IPS DF 4.7 (cell line): Measurements from ENCODE around the gene TBX18.

Experiments
- DNase-seq: peaks from one replicate; pipeline ENCODE4 v3.0.0-alpha.2; 2013; ENCODE audit warnings: low spot score; ENCODE audit errors: extremely low read depth

The TBX18 gene

DNA sequence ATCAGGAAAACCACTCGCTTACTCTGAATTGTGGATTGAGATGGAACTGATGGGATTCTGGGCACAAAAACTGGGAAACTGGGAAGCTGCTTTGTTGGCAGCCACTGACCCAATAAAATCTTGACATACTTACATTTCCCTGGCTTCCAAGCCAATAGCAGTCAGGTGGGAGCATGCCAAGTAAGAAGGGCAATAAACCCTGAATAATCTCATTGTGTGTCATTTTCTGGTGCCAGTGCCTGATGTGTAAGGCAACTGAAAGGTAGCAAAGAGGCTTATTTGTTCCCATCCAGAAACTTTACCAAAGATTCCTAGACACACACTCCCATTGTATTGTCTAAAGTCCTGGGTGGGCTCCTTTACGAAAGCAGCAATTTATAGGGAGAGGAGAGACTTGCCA is 93.2 kb downstream of the TBX18 start:
- DNase-seq, result no peak

DNA sequence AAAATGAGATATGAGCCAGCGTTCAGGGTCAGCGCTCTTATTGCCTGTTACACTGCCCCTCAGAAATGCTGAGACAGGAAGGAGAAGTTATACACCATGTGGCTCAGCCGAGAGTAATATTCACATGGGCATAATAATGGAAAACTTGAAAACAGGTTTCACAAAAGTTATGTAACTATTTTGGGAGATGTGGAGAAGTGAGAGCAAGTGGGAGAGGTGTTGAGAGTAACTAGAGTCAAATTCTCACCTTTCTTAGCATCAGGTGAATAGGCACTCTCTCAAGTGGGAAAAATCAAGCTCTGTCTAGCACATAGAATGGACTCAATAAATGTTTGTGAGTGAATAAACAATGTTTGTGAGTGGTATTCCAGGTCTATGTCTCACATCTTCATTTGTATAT is 94.5 kb downstream of the TBX18 start:
- DNase-seq, result no peak

DNA sequence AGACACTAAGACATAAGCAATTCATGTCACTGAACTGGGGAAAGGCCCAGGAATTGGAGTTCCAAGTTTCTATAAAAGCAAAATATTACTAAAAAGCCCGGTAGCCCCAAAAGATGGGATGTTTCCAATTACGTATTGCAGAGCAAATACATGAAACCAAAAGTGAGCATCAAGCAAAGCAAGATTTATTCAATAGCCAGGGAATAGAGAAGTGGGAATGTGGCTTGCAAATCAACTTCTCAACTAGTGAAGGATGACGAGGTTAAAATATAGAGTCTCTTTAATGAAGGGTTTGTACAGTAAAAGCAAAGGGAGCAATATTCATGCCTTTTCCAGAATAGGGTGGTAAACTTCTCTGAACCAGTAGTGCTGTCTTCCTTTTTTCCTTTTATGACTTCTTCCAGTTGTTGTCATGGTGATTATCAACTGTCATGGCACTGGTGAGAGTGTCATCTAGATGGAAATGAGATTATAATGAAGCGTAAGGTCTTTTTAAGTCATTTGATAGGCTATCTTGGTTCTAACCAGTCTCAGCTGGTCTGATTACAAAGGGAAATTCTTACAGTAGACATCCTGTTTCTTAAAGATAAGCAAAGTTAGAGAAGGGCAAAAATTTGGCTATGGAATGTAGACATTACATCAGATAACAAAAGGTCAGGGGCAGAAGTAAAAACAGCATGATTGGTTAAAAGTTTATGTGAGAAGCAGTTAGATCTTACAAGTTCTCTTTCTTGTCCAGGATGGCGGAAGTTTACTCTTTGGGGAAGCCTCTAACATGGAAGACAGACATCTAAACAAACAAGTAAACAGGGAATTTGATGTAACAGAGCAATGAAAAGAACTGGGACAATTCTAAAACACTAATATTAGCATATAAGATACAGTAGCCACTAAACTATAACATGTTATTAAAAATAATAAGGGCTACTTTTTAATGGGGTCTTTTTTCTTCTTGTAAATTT is 96.9 kb downstream of the TBX18 start:
- no peak for DNase-seq

DNA sequence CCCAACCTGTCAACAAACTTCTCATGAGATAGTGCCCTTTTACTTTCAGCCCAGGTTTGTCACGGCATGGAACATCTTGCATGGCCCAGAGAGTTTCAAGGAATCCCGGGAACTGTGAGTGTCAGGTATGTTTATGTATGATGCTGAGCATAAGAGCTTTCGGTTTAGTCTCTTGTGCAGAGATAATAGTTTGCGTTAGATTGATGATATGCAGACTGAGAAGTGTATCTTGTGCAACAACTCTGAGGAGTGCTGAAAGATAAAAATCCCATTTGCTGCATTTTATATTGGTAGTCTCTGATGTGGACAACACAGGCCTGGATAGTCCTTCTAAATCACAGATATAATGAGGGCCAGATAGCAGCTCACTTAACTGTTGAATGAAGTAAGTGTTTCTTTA is 99.0 kb downstream of the TBX18 start:
- DNase-seq, result no peak

DNA sequence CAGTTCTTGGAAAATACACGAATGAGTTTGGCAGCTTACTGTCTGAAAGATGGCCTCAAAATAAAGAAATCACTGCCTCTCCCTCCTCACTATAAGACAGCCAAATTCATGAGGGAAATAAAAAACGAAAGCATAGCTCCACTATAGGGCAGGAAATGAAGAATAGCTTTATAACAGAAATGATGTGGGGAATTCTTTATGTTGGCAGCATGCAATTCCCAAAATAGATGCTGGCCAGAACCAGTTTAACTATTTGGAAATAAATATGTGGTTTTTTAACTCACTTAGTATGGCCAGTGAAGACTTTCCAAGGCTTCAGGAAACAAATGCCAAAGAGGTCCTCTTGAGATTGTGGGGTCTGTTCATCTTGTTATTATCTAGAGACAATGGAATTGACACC is 100.5 kb downstream of the TBX18 start:
- no peak for DNase-seq

DNA sequence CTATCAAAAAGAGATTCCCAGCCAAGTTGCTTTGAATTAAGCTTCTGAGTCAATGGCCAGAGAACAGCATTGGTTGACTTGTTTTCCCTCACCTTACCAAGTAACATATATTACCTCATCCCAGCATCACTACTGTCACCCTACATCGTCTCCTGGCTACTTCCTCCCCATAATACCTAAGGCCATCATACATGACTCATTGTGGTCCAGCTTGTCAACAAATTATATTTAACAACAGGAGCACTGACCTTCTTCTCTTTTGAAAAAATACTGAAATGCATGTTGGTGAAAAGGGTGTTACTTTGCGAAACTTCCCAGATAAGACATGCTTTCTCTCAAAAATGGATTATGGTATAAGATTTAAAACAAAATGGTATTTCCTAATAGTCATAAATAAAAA is 106.9 kb downstream of the TBX18 start:
- no peak for DNase-seq

DNA sequence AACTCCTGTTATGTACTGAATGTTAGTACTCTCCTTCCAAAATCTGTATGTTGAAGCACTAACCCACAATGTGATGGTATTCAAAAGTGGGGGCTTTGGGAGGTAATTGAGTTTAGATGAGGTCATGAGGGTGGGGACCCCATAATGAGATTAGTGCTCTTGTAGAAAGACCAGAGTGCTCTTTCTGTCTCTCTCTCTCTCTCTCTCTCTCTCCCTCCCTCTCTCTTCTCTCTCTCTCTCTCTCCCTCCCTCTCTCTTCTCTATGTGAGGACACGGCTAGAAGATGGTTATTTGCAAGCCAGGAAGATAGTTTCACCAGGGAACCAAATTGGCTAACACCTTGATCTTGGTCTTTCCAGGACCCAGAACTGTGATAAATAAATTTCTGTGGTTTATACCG is 107.4 kb downstream of the TBX18 start:
- DNase-seq, result no peak

DNA sequence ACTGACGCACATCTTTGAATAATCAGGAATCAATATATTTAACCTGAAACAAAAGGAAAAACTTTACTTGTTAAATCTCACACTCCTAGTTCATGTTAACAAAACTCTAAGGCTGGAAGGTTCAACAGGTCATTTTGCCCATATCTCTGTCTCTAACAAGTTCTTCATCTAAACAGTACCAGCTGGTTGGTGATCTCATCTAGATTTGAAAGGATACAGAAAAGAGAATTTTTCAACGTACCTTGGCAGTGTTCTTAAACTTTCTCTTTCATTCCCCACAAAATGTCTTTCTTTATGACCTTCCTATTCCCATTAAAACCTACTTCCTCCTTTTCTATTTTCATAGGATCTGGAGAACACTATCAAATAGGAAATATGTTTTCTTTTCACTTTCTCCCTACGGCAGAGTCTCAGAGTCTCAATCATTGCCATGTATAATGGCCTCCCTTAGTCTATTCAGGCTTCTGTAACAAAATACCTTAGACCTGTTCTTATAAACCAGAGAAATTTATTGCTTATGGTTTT is 111.3 kb downstream of the TBX18 start:
- no peak for DNase-seq

DNA sequence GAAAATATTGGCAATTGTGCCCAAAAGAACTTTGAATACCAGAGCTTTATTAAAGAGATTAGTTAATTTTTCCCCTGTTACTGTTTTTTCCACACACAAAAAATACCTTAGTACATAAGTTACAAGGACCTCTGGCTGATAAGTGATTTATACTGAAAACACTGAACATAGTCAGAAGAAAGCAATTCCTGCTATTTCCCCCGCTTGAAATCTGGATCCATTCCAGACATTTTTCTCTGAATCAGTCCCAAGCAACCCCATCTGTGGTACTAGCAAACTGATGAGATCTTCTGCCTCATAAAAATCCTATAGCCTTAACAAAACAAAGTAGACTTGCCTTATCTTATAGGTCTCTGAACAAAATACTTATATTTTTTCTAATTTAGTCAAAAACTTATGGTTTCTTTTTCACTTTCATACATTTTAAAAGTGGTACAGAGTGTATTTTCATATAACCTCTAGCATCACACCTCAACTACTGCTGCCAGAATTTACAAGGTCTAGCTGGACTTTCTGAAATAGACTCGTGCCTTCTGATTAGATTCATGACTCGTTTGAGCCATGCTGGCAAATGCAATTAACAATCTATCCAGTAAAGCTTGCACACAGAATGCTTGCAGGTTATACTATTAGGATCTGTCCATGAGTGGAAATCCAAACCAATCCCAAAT is 111.9 kb downstream of the TBX18 start:
- no peak for DNase-seq

DNA sequence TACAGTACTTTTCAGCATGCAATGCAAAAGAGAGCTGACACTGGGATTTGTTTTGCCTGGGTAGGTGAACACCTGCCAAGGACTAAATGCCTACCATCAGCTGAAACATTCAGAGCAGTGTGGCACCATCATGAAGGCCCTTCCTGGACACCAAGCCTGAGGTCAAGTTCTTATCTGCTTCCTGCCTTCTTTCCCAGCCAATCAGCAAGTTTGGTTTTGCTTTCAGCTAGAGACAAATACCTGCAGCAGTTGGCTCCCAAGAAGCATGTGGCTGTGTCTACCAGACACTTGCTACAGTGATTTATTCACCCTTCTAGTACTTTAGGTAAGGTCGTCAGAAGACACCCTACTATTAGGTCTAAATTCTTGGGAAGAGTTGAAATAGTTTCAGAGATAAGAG is 112.8 kb downstream of the TBX18 start:
- DNase-seq, result no peak

DNA sequence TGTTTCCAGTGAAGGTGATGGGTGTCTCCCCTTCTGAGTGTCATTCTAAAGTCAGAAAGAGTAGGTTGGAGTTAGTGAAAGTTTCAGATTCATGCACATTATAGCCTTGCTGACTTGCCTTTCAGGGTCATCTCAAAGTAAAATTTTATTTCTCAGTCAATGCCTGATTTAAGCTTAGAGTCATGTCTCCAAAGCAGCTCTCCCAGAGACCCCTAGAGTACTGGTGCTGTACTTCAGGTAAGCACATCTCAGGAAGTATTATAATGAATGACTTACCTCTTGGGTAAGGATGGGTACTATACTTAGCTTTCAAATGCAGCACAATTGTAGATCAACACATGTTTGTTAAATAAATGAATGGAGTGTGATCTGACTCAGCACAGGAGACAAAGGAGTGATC is 116.0 kb downstream of the TBX18 start:
- DNase-seq, result no peak

DNA sequence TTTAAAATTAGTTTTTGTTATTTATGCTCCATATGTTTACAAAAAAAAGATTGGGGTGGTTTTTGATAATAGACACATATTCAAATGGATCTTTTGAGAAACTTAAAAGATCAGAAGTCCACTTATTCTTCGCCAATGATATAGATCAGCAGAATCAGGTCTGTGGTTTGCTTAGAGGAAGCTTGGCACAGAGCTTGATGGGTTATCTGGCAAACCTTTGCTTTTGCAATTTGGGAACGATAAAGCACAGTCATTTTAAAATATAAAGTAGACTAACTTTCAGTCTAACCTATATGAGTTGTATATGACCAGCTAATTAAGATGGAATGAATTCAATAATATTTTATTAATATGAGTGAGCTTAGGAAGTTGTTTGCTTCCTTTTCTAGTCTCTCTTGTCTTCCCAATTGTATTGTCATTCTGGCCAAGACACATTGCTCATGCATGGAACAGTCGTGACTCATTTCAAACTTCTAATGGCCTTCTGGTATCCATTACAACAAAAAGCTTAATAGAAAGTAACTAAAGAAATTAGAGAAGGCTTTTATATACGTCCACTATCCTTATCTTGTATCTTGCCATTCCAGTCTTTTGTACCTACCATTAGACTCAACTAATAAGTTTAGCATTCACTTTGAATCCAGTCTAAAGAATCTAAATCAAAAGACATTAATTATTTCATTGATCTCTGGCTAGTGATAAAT is 118.7 kb downstream of the TBX18 start:
- no peak for DNase-seq

DNA sequence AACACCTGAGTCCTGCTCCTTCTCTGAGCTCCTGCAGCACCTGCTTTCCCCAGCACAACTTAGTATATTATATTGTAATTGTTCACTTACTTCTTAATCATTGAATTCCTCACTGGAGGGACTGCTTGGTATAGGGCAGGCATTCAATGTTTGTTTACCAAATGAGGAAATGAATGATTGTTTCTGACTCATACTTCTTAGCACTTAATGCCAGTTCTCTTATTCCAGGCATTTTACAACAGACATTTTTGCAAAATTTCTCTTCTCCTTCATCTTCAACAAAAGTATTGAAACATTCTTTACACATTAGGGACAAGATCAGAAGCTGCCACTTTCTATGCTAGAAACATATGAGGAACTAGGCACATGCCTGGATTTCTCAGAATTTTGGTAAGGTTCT is 119.4 kb downstream of the TBX18 start:
- DNase-seq, result no peak

DNA sequence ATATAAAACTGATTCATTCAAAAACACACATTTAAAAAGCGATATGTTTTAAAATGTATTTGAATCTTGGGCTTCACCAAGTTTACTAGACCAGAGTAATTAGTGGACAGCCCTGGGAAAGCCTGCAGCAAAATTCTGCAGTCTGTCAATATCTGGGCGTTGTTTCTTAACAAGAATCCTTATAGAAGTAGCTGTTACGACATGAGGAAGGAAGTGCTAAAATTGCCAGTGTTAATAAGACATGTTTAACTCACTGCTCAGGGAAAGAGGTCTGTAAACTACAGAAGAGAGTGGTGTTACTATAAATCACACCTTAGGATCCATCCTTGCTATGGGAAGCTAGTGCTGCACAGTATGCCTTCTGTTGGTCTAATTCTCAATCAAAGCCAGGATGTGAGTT is 120.6 kb downstream of the TBX18 start:
- no peak for DNase-seq

DNA sequence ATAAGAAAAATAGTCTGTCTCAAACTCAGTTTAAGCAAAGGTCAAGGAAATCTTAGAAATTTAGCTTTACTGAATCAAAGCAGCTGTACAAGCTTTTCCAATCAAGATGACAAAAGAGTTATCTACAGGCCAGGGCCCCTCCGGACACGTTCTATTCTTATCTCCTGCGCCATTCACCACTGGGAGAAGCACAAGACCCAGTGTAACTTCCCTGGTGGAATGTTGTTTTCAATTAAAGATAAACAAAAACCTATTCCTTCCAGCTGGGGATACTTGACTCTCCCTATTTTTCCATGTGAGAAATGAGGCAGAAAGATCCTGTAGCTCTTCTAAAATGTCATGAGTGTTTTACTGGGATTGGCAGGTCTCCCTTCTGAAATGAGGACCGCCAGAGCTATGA is 123.3 kb downstream of the TBX18 start:
- DNase-seq, result no peak

DNA sequence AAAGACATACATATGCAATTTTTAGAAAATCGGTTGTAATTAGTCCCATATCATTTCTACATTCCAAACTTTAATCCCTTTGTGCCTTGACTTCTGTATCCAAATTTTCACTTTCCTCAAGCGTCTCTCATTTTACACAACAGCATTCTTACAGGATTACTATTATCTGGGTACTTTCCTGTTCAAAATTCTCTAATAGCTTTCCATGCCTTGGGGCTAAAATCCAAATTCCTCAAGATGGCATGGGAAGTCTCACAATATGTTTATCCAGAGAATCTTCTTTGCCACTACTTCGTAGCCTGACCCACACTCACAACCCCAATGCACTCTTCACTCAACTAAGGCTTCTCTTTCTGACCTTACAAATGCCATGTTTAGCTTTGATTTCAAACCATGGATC is 125.0 kb downstream of the TBX18 start:
- no peak for DNase-seq

DNA sequence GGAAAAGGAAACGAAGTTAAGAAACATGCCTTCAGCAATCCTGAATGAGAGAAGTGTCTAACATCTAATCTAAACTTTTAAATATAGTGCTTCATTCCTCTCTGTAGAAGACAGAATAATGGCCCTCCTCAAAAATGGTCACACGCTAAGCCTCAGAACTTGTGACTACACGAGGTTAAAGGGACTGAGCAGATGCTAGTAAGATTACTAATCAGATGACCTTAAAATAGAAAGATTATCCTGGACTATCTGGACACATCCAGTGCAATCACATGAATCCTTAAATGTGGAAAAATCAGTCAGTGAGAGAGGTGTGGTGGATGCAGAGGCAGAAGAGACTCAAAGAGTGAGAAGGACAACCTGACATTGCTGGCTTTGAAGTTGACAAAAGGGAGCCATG is 126.1 kb downstream of the TBX18 start:
- no peak for DNase-seq
